AG04449 (cell line): ENCODE data around the gene CFAP119.

Source experiments
- CTCF ChIA-PET: fragments of 350-600 bp; formaldehyde crosslinking; extraction: SDS; loops from one replicate; lab custom pipeline; 2021; ENCODE audit warnings: antibody characterized with exemption; lab: Yijun Ruan, JAX
- POLR2A ChIA-PET: fragments of 400-600, 350-600 bp; formaldehyde crosslinking; extraction: SDS; loops from one replicate; lab custom pipeline; 2020; ENCODE audit warnings: antibody characterized with exemption, inconsistent platforms; lab: Yijun Ruan, JAX
- DNase-seq: peaks from one replicate; pipeline ENCODE4 v3.0.0-alpha.2; 2010; ENCODE audit warnings: low read depth, low spot score
- H3K4me3 ChIP-seq: 2 replicates; pipeline ENCODE4 v1.5.1; 2011; ENCODE audit warnings: low read depth, mild to moderate bottlenecking, control low read depth, low read length
- CTCF ChIP-seq: IDR thresholded peaks from one replicate; pipeline ENCODE4 v1.5.1; 2011; ENCODE audit warnings: mild to moderate bottlenecking, moderate library complexity, low read length, control low read depth, inconsistent platforms; ENCODE audit not compliant: insufficient read depth; ENCODE audit errors: missing control alignments

Gene CFAP119

GRCh38 chr16:30802936-30803335 lies 41.1 kb upstream of the CFAP119 start:
- no peak overlapping the region for H3K4me3 ChIP-seq
- DNase-seq, result no peak
- ChIA-PET POLR2A (no interaction called here), CTCF (interaction anchor here (1.3 to 1.7 kb wide), 3 partner anchors 10 to 29 kb away, joined by 3 to 14 read pairs (median 5); no protein-coding TSS in a partner anchor)
- no peak for TF ChIP-seq CTCF

- no peak overlapping the region for H3K4me3 ChIP-seq
- POLR2A ChIA-PET, result interaction anchor here (0.6 kb wide), 1 partner anchor 645 kb away, joined by 4 read pairs; the partner anchor contains the start of gene ZNF843
- CTCF ChIA-PET, result interaction anchor here (1.2 kb wide), 1 partner anchor 16 kb away, joined by 3 read pairs; no protein-coding TSS in a partner anchor
- no peak for TF ChIP-seq CTCF
- no peak for DNase-seq
These were observed 35.9 kb upstream of the CFAP119 start for GRCh38 chr16:30797670-30798309.

GRCh38 chr16:30794634-30795033 lies 32.8 kb upstream of the CFAP119 start:
- TF ChIP-seq CTCF, result no peak
- POLR2A ChIA-PET, result no interaction called here
- no peak overlapping the region for H3K4me3 ChIP-seq
- CTCF ChIA-PET, result interaction anchor here (0.9 to 2.6 kb wide), 2 partner anchors 14 to 19 kb away, joined by 3 to 13 read pairs; no protein-coding TSS in a partner anchor
- no peak for DNase-seq

- ChIA-PET POLR2A (no interaction called here), CTCF (interaction anchor here (0.9 to 3.3 kb wide), 6 partner anchors 9 to 148 kb away, joined by 3 to 14 read pairs (median 4); no protein-coding TSS in a partner anchor)
- TF ChIP-seq CTCF, result no peak
- H3K4me3 ChIP-seq, result no peak overlapping the region
- no peak for DNase-seq
These were observed 31.7 kb upstream of the CFAP119 start for GRCh38 chr16:30793508-30794069.

- DNase-seq, result no peak
- POLR2A ChIA-PET, result interaction anchor here (0.6 to 2.0 kb wide), 7 partner anchors 10 to 87 kb away, joined by 3 to 47 read pairs (median 4); partner anchors contain the start of gene PHKG2
- peak overlapping the region; percentile 93 for H3K4me3 ChIP-seq
- TF ChIP-seq CTCF, result no peak
- CTCF ChIA-PET, result interaction anchor here (1.2 to 3.4 kb wide), 2 partner anchors 26 to 154 kb away, joined by 3 to 12 read pairs; no protein-coding TSS in a partner anchor
These were observed 25.9 kb upstream of the CFAP119 start for GRCh38 chr16:30787613-30788378.
